Measurements from ENCODE around the gene MRPL39.

The MRPL39 gene

GRCh38 chr21:25541042-25541441, 66.2 kb downstream of the MRPL39 start:
- DNase-seq (ENCODE audit: low read depth in 2 of 3, low spot score in 2 of 3) = no peak

- no peak for DNase-seq (ENCODE audit: low read depth in 2 of 3, low spot score in 2 of 3)
These were observed 67.7 kb downstream of the MRPL39 start for GRCh38 chr21:25539606-25540005.

- DNase-seq (ENCODE audit: low read depth in 2 of 3, low spot score in 2 of 3) = no peak
These were observed 70.1 kb downstream of the MRPL39 start for GRCh38 chr21:25537174-25537573.

- DNase-seq (ENCODE audit: low read depth in 2 of 3, low spot score in 2 of 3) = no peak
These were observed 70.5 kb downstream of the MRPL39 start for GRCh38 chr21:25536752-25537151.

GRCh38 chr21:25535849-25536248, 71.4 kb downstream of the MRPL39 start:
- DNase-seq (ENCODE audit: low read depth in 2 of 3, low spot score in 2 of 3) = no peak

Measured in activated CD8-positive, alpha-beta memory T cell treated with anti-CD3 and anti-CD28 coated beads for 48 hours (primary cell).